AG04449 (cell line): Measurements from ENCODE around the gene PELO.

Experiments
- CTCF ChIA-PET: fragments of 350-600 bp; formaldehyde crosslinking; extraction: SDS; loops from one replicate; lab custom pipeline; 2021; ENCODE audit warnings: antibody characterized with exemption; lab: Yijun Ruan, JAX
- POLR2A ChIA-PET: fragments of 400-600, 350-600 bp; formaldehyde crosslinking; extraction: SDS; loops from one replicate; lab custom pipeline; 2020; ENCODE audit warnings: antibody characterized with exemption, inconsistent platforms; lab: Yijun Ruan, JAX
- DNase-seq: peaks from one replicate; pipeline ENCODE4 v3.0.0-alpha.2; 2010; ENCODE audit warnings: low read depth, low spot score
- H3K4me3 ChIP-seq: 2 replicates; pipeline ENCODE4 v1.5.1; 2011; ENCODE audit warnings: low read depth, mild to moderate bottlenecking, control low read depth, low read length
- CTCF ChIP-seq: IDR thresholded peaks from one replicate; pipeline ENCODE4 v1.5.1; 2011; ENCODE audit warnings: mild to moderate bottlenecking, moderate library complexity, low read length, control low read depth, inconsistent platforms; ENCODE audit not compliant: insufficient read depth; ENCODE audit errors: missing control alignments

The PELO gene

GRCh38 chr5:52757527-52757926, 30.2 kb upstream of the PELO start:
- no peak for TF ChIP-seq CTCF
- ChIA-PET CTCF (interaction anchor here (1.4 kb wide), 1 partner anchor 9 kb away, joined by 6 read pairs; no protein-coding TSS in a partner anchor), POLR2A (no interaction called here)
- no peak overlapping the region for H3K4me3 ChIP-seq
- DNase-seq: no peak

- no peak for DNase-seq
- H3K4me3 ChIP-seq: no peak overlapping the region
- TF ChIP-seq CTCF: no peak
- ChIA-PET POLR2A (no interaction called here), CTCF (interaction anchor here (1.4 kb wide), 1 partner anchor 9 kb away, joined by 6 read pairs; no protein-coding TSS in a partner anchor)
Observed at GRCh38 chr5:52758014-52758413, 29.7 kb upstream of the PELO start.

- no peak overlapping the region for H3K4me3 ChIP-seq
- DNase-seq: peak; percentile 42
- CTCF ChIA-PET: no interaction called here
- POLR2A ChIA-PET: no interaction called here
- TF ChIP-seq CTCF: no peak
Observed at GRCh38 chr5:52759331-52759730, 28.4 kb upstream of the PELO start.

GRCh38 chr5:52760695-52761366, 26.9 kb upstream of the PELO start:
- ChIA-PET CTCF (no interaction called here), POLR2A (no interaction called here)
- DNase-seq: no peak
- TF ChIP-seq CTCF: no peak
- no peak overlapping the region for H3K4me3 ChIP-seq

- POLR2A ChIA-PET: no interaction called here
- CTCF ChIA-PET: interaction anchor here (0.5 to 2.0 kb wide), 3 partner anchors 9 to 98 kb away, joined by 3 to 6 read pairs (median 3); no protein-coding TSS in a partner anchor
- no peak for DNase-seq
- TF ChIP-seq CTCF: no peak
- H3K4me3 ChIP-seq: no peak overlapping the region
Observed at GRCh38 chr5:52767217-52767743, 20.4 kb upstream of the PELO start.

GRCh38 chr5:52767766-52768480, 19.8 kb upstream of the PELO start:
- DNase-seq: no peak
- no peak for TF ChIP-seq CTCF
- CTCF ChIA-PET: interaction anchor here (0.5 to 1.3 kb wide), 2 partner anchors 75 to 98 kb away, joined by 3 read pairs; no protein-coding TSS in a partner anchor
- POLR2A ChIA-PET: interaction anchor here (0.6 kb wide), 1 partner anchor 76 kb away, joined by 3 read pairs; no protein-coding TSS in a partner anchor
- no peak overlapping the region for H3K4me3 ChIP-seq
